Middle frontal gyrus (tissue), 1 donor: ENCODE results near the gene SEMA5A.

Experiments
- DNase-seq: peaks from one replicate; pipeline ENCODE4 v3.0.0-alpha.2; 2015; ENCODE audit warnings: low spot score; ENCODE audit errors: extremely low spot score

Gene SEMA5A

DNA sequence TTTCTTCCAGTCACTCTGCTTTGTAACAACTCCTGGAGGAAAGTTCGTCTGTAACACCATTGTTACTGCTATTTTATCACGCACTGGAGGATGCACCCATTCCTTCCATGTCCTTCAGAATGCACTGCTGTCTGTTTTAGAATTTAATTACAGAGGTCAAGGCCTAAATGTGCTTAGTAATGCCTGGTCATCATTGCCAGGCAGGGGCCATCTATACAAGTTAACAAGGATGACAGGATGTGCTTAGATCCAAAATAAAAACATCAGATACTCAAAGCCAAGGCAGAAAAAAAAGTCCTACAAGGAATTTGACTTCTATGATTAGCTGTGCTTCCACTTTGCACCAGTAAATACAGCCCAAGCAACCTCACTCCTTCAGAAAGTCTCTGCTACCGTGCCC is 371.4 kb downstream of the SEMA5A start:
- DNase-seq, result no peak

DNA sequence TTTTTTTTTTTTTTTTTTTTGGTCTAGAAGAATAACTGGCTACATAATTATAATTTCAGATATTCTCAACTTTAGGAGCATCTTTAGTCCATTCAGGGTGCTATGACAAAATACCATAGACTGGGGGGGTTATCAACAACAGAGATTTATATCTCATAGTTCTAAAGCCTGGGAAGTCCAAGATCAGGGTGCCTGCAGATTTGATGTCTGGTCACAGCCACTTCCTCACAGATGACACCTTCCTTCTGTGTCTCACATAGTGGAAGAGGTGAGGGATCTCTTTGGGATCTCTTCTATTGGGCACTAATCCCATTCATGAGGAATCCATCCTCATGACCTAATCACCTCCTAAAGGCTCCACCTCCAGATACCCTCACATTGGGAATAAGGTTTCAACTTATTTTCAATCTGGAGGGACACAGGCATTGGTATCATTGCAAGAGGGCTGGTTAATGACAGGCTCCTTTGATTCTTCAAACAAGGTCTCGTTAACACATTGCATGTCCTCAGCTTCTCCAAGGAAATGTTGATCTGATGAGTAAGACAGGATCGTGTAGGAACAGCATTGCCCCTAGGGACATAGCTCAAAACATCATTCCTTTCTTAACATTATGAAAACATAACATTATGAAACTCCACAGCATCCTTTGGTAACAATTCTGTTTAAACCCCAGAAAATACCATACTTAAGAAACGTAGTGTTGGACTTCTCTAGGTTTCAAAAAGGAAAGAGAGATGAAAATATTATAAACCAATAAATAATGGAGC is 372.4 kb downstream of the SEMA5A start:
- no peak for DNase-seq

DNA sequence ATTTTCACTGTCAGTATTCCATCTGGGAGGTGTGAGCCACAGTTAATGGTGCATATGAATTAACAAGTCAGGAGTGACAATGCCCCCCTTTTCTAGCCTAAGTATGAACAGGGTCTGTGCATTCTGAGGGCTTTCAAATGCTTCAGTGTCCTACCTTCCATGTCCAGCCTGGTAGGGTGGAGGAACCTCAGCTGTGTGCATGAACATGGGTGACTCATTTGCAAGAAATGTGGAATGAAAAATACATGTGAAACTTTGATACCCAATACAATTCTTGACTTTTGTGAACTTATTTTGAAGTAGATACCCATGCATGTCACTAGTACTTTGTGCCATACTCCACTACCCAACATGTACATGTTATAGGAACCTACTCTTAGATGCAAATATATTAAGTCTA is 375.8 kb downstream of the SEMA5A start:
- DNase-seq, result no peak

- no peak for DNase-seq
Measured at GRCh38 chr5:9169557-9169902, 376.3 kb downstream of the SEMA5A start.

DNA sequence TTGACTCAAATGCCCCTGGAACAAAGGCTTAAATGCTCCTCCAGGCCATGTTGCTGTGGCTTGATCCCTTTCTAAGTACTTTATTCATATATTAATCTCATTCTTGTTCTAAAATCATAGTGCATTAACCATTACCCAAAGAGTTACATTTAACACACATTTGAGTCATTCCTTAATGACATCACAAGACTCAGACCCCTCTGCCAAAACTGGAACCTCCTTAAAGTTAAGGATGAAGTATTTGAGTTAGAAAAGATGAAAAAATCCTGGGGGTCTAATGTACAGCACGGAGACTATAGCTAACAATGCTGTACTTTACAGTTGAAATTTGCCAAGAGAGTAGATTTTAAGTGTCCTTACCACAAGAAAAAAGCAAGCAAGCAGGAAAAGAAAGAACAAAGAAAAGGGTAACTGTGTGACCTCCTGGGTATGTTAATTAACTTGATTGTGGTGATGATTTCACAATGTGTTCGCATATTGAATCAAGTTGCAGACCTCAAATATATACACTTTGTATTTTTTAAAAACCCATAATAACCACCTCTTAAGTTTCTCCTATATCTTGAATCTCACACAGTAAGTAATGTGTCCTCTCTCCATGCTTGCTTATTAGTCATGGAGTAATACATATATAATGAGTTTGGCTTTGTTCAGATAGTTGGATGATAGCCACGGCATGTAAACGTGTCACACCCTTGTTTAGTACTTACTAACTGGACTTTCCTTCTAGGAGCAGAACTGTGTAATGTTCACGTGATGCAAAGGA is 376.9 kb downstream of the SEMA5A start:
- DNase-seq, result no peak

- no peak for DNase-seq
Measured at GRCh38 chr5:9166202-9167112, 379.4 kb downstream of the SEMA5A start.

DNA sequence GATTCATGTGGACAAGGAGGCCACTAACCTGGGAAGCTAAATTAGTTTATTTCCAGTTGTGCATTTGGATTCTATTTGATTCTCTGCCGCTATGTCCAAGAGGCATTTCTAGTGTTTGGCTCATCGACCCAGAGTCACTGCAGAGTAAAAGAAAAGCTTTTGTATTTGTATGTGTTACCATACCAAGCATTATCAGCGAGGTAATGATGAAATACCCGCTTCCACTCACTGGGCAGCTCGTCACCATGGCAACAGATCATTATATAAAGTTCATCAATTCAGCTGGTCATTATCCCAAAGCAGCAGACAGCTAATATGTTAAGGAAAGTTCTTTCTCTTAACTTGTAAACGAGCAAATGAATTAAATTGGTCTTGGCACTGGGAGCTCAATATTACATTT is 380.3 kb downstream of the SEMA5A start:
- no peak for DNase-seq

DNA sequence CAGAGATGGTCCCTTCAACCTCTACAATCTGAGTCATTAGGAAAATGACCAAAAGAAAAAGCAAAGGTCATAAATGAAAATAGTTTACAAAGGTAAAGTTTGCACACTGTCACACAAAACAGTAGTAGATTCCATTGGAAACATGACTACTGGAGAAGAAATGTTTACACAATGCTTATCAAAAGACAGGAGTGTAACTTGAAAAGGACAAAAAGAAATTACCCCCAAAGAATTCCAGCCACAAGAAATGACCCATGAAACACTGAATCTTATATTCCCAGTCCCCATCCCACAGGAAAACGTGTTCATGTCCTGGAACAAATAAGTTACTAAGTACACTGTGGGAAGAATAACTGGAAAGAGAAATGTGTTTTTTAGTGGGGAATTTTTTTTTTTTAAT is 385.1 kb downstream of the SEMA5A start:
- no peak for DNase-seq

GRCh38 chr5:9157811-9158210 is 388.1 kb downstream of the SEMA5A start:
- no peak for DNase-seq

DNA sequence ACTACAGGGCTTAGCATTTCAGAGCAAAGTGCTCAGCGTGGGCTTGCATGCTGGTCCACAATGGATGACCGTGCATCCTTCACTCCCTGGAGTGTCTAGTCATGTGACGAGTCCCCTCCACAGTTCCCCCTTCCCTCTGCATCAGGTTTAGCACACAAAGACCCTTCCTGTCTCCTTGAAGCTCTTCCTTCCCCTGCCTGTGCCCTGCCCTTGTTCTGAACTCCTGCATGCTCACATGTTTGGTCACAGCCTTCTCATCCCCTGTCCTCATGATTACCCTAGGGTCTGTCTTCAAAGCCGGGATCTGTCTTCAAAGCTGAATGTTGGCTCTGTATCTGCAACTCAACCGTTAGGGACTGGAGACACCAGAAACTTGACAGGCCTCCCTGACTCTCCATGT is 388.9 kb downstream of the SEMA5A start:
- DNase-seq, result no peak

DNA sequence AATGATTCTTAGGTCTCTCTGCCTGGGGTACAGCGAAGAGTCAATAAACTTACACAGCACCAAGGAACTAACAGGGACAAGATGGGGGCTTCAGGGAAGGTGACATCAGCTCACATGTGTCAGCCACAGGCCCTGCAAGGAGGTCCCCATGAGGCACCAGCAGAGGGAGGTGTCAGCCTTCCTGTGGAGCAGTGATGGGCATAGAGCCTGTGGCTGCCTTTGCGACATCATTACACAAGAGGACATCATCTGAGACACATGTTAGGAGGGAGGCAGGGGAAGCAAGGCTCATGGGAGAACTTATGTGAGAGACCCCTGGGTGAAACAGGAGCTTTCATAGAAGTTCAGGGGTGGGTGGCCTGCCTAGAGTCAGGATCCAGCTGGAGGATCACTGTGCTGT is 389.6 kb downstream of the SEMA5A start:
- no peak for DNase-seq

DNA sequence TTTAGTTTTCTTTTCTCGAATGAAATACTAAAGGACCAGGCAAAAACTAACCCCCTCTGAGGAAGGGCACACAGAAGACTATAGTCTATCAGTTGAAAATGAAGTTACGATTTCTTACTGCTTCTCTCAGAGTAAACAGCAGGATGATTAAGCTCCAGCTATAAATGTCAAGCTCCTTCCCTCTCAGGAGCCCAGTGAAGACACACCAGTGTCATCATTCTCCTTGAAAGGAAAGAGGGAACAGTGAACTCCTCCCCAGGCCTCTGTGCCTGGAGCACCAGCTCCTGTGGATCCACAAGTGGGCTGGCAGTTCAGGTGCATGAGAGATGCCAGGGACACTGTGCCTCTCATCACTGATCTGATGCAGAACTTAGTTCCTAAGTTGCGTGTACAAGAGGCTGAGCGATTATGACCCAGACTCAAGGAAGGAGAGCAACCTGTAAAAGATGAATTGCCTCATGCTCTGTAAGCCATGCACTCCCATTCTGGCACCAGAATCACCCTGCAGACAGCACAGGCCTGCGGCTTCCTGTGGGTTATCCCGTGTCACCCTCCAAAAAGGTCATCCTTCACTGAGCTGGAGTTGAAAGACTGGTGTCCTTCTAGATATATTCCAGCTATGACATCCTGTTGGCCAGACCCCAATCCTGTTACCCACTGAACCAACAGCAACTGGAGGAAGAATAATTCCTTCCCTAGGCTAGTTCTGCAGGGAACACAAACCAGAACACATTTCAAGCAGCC is 394.0 kb downstream of the SEMA5A start:
- no peak for DNase-seq

GRCh38 chr5:9149988-9150387 is 395.9 kb downstream of the SEMA5A start:
- no peak for DNase-seq

GRCh38 chr5:9148242-9148641 is 397.6 kb downstream of the SEMA5A start:
- DNase-seq, result no peak

DNA sequence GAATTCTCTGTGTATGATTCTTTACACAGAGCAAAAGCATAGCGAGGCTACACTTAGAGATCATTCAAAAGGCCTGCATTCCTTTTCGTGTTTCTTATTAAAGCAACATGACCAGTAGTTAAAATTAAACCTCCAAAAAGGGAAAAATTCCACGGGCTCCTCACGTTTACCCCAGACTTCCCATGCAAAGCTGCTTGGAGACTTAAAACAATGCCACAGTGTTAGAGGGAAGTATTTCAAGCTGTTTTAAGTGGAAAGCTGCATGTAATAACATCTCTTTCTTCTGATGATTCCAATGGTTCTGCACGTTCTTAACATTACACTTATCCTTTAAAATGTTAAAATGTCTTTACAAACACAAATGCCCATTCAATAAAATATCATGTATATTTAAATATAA is 405.2 kb downstream of the SEMA5A start:
- no peak for DNase-seq

DNA sequence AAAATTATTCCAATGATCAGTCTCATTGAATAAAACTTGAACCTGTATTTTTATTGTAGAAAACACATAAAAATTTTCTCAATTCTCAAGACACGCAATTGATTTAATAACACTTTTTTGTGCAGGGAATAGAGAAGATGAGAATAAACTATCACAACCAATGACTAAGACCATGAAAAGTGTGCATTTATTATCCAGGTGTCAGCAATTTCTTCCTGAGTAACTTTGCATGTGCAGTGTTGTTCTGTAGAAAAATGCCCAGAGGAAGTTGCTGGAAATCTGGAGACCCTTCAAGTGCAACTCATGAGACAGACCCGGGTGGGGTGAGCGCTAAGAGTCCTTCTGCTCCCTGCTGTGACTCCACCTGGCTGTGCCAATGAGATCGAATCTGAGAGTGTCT is 405.7 kb downstream of the SEMA5A start:
- no peak for DNase-seq

DNA sequence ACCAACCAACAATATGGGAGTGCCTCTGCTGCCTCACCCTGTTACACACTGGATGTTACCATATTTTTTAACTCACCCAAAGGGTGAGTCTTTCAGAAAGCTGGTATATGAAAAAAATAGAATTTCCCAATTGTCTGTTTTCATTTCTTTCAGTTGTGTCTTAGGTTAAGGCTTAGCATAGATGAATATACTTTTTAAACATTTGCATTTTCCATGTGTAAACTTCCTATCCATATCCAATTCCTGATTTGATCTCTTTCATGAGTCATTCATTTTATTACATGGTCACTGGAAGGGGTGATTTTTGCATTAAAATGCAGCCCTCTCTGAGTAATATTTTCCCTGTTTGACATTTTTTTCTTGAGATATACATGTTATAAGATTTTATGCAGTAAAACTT is 406.5 kb downstream of the SEMA5A start:
- no peak for DNase-seq

DNA sequence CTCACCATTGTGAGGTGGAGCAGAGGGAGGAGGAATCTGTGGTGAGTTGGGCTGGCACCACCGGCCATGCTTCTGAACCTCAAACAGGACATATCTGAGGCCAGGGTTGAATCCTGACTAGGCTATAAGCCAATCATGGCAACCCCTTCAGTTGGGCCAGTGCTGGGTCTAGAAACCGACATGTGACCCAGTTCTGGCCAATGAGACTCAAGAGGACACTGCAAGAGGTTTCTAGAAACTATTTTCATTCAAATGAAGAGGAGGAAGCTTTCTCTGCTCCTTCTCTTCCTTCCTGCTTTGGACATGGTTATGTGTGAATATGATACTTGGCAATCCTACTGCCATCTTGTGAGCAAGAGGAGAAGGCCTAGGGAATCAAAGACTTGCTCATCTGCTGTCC is 417.7 kb downstream of the SEMA5A start:
- DNase-seq, result no peak

DNA sequence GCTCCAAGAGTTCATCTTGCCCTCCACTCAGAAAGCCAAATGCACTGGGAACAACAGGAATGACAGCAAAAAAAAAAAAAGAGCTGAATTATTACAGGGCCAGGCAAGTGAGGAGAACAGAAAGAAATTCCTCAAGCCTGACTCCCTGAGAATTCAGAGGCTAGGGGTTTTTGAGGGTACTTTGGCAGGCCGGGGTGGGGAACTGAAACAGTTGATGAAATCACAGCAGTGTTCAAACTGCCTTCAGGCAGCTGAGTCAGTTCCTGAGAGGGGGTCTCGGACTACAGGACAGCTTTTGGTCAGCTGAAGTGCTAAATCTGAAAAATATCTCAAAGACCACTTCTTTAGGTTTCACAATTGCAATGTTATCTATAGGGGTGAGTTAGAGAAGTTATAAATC is 419.4 kb downstream of the SEMA5A start:
- no peak for DNase-seq

DNA sequence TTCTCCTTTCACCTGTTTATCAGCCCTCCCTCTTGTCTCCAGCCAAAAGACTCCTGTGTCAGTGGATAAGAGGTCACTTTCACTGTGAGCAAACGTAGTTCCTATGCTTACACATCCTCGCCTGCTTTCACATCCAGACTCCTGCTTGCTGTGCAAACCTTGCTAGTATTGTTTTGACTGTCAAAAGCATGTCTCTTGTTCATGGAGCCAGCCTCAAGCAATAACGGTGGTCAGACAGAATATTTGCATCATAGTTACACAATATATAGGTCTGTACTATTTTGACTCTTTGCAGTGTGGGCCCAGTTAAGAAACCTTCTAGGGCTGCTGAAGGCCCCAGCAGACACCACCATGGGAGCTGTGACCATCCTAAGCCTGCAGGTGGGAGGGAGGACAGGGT is 420.0 kb downstream of the SEMA5A start:
- no peak for DNase-seq

DNA sequence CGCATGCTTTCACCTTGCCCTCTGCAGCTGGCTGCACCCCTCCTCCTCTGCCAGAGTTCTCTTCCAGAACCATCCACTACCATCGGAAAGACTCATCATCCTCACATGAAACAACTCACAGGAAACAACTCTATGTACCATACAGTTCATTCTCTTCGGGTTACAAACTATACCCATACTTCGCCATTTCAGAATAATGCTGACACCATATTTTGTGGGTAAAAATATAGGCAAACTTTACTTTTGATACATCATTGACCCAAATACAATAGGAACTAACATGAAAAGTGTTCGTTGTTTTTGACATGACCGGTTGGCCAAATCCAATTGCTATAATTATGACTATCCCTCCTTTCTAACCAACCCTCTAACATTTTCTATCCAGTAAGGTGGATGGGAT is 421.0 kb downstream of the SEMA5A start:
- DNase-seq, result no peak
